HEK293 (cell line): ENCODE results near the gene WDR82.

Experiments used
- REST ChIP-seq: fragments of 450-650 bp; formaldehyde crosslinking; IDR thresholded peaks from 2 replicates; pipeline ENCODE4 v1.5.1; 2016; ENCODE audit warnings: missing biosample characterization, missing genetic modification characterization
- ZBTB11 ChIP-seq: fragments of 450-650 bp; formaldehyde crosslinking; conservative IDR thresholded peaks from 2 replicates; pipeline ENCODE4 v1.5.1; 2016; ENCODE audit warnings: low read depth, missing biosample characterization, missing genetic modification characterization
- ZNF677 ChIP-seq: fragments of 450-650 bp; IDR thresholded peaks from 2 replicates; pipeline ENCODE4 v1.5.0; 2018; ENCODE audit warnings: missing biosample characterization, mild to moderate bottlenecking, missing genetic modification characterization, moderate library complexity
- ZSCAN16 ChIP-seq: fragments of 450-650 bp; formaldehyde crosslinking; IDR thresholded peaks from 2 replicates; pipeline ENCODE4 v1.5.1; 2016; ENCODE audit warnings: missing biosample characterization, missing genetic modification characterization
- TF ChIP-seq, protein P1 (sequence below): fragments of 450-650 bp; formaldehyde crosslinking; IDR thresholded peaks from 2 replicates; pipeline ENCODE4 v1.5.1; 2016; ENCODE audit warnings: missing biosample characterization, missing genetic modification characterization
- TF ChIP-seq, protein P2 (sequence below): fragments of 450-650 bp; formaldehyde crosslinking; IDR thresholded peaks from 2 replicates; pipeline ENCODE4 v1.5.1; 2016; ENCODE audit warnings: missing biosample characterization, missing genetic modification characterization

DNA sequence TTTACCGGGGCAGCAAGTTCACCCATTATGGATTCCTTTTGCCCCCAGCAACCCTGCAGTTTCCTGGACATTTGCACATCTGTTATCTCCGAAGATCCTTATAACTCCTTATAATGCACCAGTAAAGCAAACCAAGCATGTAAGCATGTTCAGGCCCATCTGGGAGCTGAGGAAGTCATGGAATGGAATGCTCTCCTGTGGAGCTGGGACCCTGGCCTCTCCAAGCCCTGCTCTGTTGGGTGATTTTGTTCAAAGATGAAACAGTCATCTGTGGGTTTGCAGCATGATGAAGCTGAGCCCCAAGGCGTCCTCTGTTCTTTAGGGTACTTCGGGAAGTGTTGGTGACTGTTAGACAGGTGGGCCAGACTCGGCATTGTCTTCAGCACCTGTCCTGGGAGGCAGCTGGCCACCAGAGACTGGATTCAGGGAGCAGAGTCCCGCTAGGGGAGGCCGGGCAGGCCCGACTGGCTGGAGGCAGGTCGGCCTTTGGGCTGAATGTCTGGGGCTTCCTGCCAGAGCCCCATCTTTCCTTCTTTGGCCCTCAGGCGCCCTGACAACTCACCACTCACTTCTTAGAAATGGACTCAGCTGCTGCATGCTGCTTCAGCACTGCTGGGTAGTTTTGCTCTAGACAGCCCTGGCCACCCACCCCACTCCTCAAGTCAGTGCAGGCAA lies 41.6 kb upstream of the WDR82 start:
- no peak for TF ChIP-seq REST (tag by site-specific recombination)
- TF ChIP-seq, protein P1, sequence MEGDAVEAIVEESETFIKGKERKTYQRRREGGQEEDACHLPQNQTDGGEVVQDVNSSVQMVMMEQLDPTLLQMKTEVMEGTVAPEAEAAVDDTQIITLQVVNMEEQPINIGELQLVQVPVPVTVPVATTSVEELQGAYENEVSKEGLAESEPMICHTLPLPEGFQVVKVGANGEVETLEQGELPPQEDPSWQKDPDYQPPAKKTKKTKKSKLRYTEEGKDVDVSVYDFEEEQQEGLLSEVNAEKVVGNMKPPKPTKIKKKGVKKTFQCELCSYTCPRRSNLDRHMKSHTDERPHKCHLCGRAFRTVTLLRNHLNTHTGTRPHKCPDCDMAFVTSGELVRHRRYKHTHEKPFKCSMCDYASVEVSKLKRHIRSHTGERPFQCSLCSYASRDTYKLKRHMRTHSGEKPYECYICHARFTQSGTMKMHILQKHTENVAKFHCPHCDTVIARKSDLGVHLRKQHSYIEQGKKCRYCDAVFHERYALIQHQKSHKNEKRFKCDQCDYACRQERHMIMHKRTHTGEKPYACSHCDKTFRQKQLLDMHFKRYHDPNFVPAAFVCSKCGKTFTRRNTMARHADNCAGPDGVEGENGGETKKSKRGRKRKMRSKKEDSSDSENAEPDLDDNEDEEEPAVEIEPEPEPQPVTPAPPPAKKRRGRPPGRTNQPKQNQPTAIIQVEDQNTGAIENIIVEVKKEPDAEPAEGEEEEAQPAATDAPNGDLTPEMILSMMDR, result no peak
- TF ChIP-seq ZBTB11 (tag by site-specific recombination), result no peak
- no peak for TF ChIP-seq ZNF677
- TF ChIP-seq, protein P2, sequence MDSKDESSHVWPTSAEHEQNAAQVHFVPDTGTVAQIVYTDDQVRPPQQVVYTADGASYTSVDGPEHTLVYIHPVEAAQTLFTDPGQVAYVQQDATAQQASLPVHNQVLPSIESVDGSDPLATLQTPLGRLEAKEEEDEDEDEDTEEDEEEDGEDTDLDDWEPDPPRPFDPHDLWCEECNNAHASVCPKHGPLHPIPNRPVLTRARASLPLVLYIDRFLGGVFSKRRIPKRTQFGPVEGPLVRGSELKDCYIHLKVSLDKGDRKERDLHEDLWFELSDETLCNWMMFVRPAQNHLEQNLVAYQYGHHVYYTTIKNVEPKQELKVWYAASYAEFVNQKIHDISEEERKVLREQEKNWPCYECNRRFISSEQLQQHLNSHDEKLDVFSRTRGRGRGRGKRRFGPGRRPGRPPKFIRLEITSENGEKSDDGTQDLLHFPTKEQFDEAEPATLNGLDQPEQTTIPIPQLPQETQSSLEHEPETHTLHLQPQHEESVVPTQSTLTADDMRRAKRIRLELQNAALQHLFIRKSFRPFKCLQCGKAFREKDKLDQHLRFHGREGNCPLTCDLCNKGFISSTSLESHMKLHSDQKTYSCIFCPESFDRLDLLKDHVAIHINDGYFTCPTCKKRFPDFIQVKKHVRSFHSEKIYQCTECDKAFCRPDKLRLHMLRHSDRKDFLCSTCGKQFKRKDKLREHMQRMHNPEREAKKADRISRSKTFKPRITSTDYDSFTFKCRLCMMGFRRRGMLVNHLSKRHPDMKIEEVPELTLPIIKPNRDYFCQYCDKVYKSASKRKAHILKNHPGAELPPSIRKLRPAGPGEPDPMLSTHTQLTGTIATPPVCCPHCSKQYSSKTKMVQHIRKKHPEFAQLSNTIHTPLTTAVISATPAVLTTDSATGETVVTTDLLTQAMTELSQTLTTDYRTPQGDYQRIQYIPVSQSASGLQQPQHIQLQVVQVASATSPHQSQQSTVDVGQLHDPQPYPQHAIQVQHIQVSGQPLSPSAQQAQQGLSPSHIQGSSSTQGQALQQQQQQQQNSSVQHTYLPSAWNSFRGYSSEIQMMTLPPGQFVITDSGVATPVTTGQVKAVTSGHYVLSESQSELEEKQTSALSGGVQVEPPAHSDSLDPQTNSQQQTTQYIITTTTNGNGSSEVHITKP (tag by site-specific recombination), result no peak
- TF ChIP-seq ZSCAN16, result no peak
